GM18519 (cell line): ENCODE results near the gene EAPP.
A peak's percentile ranks its signal among the peaks of the same experiment; 100 is the strongest.
"Not testable (repeated sequence)": the region's sequence is repeated elsewhere in the genome, so short reads cannot be mapped to it uniquely, and the experiment has no call there.

Experiments
- ATAC-seq: cut with Tn5 transposase; IDR thresholded peaks from one replicate; pipeline ENCODE4 v1.9.1; 2021; ENCODE audit warnings: mild to moderate bottlenecking, moderate library complexity; ENCODE audit not compliant: unreplicated experiment, low FRiP score

The EAPP gene, protein sequence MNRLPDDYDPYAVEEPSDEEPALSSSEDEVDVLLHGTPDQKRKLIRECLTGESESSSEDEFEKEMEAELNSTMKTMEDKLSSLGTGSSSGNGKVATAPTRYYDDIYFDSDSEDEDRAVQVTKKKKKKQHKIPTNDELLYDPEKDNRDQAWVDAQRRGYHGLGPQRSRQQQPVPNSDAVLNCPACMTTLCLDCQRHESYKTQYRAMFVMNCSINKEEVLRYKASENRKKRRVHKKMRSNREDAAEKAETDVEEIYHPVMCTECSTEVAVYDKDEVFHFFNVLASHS

DNA sequence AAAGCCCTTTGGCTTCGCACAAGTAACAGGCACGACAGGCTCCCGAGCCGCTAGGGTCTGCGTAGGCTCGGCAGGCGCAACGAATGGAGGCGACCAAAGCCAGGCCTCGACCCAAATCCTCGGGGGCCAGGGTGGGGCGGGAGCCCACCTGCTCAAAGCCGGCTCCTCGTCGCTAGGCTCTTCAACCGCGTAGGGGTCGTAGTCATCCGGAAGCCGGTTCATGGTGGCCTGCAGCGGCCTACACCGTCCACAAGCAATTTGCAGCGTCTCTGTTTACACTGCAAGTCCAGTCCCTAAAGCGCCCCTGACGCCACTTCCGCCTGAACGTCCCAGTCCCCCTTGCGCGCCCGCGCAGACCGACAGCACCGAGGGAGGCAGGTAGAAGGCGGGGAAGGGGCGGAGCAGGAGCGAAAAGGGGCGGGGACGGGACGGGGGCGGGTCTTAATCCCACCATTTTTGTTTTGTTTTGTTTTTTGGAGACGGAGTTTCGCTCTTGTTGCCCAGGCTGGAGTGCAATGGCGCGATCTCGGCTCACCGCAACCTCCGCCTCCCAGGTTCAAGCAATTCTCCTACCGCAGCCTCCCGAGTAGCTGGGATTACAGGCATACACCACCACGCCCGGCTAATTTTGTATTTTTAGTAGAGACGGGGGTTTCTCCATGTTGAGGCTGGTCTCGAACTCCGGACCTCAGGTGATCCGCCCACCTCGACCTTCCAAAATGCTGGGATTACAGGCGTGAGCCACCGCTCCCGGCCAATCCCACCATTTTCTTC is at the start of gene EAPP:
Gene EAPP (minus strand): TSS at position 295 of the 774 bp plus-strand sequence. CDS start 73 bp downstream, at position 222.
- peak; percentile 99 for ATAC-seq

DNA sequence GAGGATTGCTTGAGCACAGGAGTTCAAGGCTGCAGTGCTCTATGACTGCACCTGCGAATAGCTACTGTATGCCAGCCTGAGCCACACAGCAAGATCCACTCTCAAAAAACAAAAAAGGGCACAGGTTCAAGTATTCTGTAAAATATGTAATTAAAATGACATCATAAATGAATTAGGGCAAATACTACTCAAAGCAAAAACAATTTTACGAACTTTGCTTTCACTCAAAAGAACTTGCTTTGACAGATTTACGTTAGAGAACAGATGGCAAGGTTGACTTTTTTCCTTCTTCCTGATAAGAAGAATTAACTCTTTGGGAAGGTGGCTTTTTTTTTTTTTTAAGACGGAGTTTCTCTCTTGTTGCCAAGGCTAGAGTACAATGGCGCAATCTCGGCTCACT is 44.0 kb upstream of the EAPP start:
- ATAC-seq = no peak

GRCh38 chr14:34582117-34582680 is 42.7 kb upstream of the EAPP start:
- no peak for ATAC-seq

- ATAC-seq = no peak
Measured at GRCh38 chr14:34580381-34580780, 40.9 kb upstream of the EAPP start.

DNA sequence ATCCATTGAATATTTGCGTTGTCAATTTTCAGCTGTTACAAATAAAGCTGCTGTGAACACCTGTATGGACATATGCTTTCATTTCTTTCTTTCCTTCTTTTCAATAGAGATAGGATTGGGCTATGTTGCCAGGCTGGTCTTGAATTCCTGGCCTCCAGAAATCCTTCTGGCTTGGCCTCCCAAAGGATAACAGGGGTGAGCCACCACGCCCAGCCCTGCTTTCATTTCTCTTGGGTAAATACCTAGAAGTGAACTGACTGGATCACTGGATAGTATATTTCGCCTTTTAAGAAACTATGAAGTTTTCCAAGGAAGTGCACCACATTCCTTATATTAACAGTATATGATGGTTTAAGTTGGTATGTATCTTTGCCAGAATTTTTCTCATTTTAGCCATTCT is 32.3 kb upstream of the EAPP start:
- no peak for ATAC-seq

- ATAC-seq = no peak
Measured at GRCh38 chr14:34569750-34570149, 30.2 kb upstream of the EAPP start.

- ATAC-seq = no peak
Measured at GRCh38 chr14:34568803-34569202, 29.3 kb upstream of the EAPP start.

- no peak for ATAC-seq
Measured at GRCh38 chr14:34562776-34563150, 23.3 kb upstream of the EAPP start.

DNA sequence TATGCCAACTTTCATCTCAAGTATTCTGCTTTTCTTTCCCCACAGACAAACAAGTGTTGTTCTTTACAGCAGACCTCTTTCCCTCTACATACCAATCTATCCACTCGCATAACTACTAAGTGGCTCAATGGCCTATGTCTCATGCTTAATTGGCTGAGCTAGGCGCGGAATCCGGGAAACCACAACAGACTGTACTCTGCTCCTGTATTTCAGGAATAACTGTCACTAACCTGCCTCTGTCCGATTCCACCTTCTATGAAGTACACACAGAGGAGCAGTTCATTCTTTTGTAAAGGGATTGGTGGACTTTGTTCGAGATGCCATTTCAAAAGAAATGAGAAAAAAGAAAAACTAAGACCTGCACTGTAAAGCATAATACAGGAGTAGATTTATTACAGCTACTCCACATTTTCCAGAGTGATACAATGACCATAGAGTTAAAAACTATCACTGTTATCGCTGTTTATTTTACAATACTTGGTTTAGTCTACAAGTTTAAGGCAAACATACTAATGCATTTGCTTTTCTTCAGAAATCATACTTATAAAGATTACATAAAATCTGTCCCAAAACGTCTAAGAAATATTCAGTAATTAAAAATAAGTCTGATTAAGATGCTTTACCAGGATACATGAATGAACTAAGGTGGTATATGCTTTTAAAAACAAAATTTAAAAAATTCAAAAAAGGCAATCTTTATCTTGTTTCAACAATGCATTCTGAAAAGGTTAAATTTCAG is 22.7 kb upstream of the EAPP start:
- ATAC-seq = not testable (repeated sequence)

DNA sequence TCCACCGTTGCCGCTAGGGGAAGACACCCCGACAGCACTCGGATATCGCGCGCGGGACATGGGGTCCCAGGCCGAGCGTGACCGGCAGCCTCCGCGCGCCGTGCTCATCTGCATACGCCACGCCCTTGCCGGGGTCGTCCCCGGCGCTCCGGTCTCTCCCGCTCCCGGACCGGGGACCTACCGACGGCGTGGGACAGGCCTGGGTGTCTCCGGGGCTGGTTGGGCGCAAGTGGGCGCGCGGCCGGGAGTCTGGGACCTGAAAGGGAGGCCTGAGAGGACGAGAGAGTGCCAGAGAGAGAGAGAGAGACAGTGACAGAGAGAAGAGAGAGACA is 17.0 kb upstream of the EAPP start:
- peak; percentile 31 for ATAC-seq

GRCh38 chr14:34555583-34556497 is 16.3 kb upstream of the EAPP start:
- ATAC-seq = peak; percentile 57

GRCh38 chr14:34554540-34555250 is 15.2 kb upstream of the EAPP start:
- ATAC-seq = no peak

- not testable (repeated sequence) for ATAC-seq
Measured at GRCh38 chr14:34549276-34549966, 9.9 kb upstream of the EAPP start.

DNA sequence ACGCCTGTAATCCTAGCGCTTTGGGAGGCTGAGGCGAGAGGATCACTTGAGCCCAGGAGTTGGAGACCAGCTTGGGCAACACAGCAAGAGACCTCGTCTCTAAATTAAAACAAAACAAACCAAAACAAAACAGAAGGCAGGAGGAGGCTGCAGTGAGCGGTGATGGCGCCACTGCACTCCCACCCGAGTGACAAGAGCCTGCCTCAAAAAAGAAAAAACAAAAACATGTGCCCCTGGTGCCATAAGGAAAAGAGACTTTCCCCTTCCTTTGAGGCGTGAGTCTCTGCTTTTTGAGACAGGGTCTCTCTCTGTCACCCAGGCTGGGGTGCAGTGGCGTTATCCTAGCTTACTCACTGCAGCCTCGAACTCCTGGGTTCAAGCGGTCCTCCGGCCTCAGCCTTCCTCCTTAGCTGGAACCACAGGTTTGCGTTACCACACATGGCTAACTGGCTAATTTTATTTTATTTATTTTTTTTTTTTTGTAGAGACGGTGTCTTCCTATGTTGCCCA is 9.0 kb upstream of the EAPP start:
- ATAC-seq = no peak

DNA sequence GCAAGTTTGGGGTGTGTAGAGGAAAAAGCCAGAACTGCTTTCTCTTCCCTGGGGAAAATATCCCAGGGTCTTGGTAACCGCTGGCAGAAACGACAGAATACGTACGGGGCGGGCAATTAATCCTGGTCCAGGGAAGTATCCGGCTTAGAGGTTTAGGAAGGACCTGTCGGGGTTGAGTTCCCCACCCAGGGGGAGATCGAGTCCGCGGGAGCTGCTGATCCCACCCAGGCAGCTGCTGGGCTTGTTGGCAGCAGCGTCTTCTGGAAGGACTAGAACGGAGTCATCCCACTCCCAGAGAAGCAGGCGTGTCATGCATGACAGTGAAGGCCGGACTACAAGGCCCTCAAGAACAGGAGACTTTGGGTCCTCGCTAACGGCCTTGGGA is 7.6 kb upstream of the EAPP start:
- peak; percentile 31 for ATAC-seq

GRCh38 chr14:34546272-34547135 is 7.0 kb upstream of the EAPP start:
- ATAC-seq = peak; percentile 56

DNA sequence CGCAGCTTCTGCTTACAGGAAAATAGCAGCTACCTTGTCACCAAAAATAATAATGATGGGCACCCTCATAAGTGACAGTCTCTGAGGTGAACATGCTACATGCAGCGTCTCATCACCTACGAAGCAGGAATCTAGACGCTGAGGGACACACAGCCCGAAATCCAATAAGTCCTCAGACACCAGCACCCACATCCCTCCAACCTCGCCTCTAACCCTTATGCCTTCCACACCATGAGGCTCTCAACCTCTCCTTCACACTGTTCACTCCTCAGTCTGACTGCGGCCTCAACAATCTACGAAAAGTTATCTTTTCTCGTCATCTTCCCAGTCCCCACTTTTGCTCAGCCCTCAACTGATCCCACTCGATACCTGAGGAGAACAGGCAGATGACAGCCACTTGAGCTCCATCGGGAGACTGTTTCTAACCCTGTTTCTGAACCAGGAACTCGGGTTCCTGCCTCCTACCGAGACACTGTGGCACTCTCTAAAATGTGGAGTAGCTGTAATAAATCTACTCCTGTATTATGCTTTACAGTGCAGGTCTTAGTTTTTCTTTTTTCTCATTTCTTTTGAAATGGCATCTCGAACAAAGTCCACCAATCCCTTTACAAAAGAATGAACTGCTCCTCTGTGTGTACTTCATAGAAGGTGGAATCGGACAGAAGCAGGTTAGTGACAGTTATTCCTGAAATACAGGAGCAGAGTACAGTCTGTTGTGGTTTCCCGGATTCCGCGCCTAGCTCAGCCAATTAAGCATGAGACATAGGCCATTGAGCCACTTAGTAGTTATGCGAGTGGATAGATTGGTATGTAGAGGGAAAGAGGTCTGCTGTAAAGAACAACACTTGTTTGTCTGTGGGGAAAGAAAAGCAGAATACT is 919 bp upstream of the EAPP start:
- not testable (repeated sequence) for ATAC-seq
